DND-41 (cell line): Measurements from ENCODE around the gene TRMT10B.

Source experiments
- EZH2 ChIP-seq: IDR thresholded peaks from 3 replicates; pipeline ENCODE4 v1.6.1; 2012; ENCODE audit warnings: borderline replicate concordance, low read depth, mild to moderate bottlenecking, moderate library complexity, low read length, inconsistent platforms; ENCODE audit not compliant: severe bottlenecking
- TF ChIP-seq, protein P1 (sequence below): IDR thresholded peaks from 2 replicates; pipeline ENCODE4 v1.5.1; 2012; ENCODE audit warnings: borderline replicate concordance, low read length, moderate library complexity, mild to moderate bottlenecking; ENCODE audit not compliant: poor library complexity, severe bottlenecking; ENCODE audit errors: extremely low read depth

DNA sequence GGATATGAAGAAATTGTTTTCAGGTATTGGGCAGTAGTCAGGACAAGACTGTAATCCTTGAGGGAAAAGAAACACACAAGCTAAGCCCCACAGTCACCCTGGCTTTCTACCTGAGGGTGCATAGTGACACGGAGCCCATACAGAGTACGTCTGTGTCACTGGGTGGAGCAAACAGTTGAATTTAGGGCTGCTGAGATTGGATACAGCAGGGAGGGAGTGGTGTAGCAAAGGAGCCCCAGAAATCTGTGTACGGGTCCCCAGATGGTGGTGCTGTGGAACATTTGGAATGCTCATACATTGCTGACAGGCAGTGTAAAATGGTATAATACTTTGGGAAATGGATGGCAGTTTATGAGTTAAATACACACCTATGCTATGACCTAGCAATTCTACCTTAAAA lies 5.1 kb downstream of the TRMT10B start:
- TF ChIP-seq, protein P1, sequence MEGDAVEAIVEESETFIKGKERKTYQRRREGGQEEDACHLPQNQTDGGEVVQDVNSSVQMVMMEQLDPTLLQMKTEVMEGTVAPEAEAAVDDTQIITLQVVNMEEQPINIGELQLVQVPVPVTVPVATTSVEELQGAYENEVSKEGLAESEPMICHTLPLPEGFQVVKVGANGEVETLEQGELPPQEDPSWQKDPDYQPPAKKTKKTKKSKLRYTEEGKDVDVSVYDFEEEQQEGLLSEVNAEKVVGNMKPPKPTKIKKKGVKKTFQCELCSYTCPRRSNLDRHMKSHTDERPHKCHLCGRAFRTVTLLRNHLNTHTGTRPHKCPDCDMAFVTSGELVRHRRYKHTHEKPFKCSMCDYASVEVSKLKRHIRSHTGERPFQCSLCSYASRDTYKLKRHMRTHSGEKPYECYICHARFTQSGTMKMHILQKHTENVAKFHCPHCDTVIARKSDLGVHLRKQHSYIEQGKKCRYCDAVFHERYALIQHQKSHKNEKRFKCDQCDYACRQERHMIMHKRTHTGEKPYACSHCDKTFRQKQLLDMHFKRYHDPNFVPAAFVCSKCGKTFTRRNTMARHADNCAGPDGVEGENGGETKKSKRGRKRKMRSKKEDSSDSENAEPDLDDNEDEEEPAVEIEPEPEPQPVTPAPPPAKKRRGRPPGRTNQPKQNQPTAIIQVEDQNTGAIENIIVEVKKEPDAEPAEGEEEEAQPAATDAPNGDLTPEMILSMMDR = no peak
- TF ChIP-seq EZH2 = no peak
